IPS-11a (cell line): ENCODE results near the gene POLDIP2.

Source experiments
- H3K4me3 ChIP-seq: one replicate; pipeline ENCODE4 v1.5.1; 2013; ENCODE audit warnings: low read depth, low read length, control low read depth

POLDIP2 gene, protein sequence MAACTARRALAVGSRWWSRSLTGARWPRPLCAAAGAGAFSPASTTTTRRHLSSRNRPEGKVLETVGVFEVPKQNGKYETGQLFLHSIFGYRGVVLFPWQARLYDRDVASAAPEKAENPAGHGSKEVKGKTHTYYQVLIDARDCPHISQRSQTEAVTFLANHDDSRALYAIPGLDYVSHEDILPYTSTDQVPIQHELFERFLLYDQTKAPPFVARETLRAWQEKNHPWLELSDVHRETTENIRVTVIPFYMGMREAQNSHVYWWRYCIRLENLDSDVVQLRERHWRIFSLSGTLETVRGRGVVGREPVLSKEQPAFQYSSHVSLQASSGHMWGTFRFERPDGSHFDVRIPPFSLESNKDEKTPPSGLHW

DNA sequence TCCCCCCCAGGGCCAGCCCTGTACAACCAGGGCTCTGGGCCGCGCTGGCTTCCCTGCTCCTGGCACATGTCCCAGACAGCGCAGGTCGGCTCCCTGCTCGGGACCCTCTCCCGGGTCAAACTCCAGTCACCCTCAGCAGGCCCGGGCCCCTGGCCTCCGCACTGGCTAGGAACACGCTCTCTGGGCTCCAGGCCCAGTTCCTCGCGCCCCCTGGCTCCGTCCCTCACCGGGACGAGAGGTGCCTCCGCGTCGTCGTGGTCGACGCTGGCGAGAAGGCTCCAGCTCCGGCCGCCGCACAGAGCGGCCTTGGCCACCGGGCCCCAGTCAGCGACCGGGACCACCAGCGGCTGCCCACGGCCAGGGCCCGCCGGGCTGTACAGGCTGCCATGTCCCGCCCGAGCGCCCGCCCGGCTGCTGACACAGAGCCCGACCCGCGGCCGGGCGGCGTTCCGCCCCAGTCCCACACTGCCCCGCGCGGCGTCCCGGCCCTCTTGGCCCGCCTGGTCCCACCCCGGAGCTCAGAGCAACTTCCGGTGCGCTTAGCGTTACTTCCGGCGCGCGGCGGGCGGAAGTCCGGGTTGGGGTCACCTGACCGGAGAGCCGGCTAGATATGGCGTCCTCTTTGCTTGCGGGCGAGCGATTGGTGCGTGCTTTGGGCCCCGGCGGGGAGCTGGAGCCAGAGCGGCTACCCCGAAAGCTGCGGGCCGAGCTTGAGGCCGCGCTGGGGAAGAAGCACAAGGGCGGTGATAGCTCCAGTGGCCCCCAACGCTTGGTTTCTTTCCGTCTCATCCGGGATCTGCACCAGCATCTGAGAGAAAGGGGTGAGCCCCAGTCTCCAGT is at the start of gene POLDIP2:
TSS of gene POLDIP2 (minus strand) at position 467 of the 840 bp plus-strand sequence. CDS start at position 388, 79 bp downstream.
- peak within 1 kb of the TSS; percentile 94 for H3K4me3 ChIP-seq

DNA sequence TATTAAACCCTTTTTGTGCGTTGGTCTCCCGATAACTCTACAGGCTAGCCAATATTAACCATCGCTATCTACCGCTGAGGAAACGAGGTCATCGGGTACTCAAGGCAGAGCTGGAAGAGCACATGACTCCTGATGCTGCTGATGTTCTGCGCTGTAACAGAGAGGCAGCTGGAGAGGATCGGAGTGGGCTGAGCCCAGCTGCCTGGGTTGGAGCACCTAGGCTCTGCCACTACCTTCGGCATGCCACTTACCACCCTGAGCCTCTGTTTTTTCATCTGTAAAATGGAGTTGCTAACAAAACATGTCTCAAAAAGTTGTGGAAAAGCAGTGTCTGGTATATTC is 49.1 kb upstream of the POLDIP2 start:
- peak overlapping the region; percentile 56 for H3K4me3 ChIP-seq

DNA sequence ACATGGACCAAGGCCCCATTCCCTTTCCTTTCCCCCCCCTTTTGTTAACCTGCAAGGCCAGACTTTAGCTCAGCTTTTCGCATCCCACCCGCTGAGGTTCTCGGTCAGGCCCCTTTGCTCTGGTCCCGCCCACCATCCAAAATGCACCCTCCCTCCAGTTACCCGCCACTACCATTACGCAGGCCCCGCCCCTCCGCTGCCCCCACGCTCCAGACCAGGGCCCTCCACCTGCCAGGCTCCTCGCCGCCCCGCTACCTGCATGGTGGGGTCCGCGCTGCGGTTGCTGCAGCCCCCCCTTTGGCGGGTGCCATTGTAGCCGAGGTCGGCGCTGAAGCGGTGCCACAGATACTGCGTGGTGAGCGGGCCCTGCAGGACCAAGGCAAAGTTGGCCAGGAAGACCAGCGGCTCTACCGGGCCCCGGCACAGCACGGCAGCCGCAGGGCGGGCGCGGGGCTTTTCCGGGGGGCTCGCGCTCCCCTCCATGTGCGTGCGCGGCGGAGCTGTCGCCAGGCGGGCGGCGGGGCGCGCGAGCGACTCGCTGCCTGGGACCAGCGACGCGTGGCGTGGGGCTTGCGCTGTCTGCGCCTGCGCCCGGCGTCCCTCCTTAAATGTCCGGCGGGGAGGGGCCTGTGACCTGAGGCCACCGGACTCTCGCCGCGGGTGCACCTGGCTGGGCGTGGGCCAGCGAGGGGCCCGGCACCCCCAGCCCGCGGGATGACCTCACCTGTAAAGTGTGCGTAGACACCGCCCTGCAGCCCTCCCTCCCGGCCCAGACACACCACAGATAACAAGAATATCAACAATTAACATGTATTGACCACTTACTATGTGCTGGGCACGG is 48.5 kb upstream of the POLDIP2 start, which contains the start of gene SLC46A1:
TSS of gene SLC46A1 (minus strand) at position 581 of the 841 bp plus-strand sequence. CDS start at position 483, 98 bp downstream.
- peak within 1 kb of the TSS; percentile 56 for H3K4me3 ChIP-seq

DNA sequence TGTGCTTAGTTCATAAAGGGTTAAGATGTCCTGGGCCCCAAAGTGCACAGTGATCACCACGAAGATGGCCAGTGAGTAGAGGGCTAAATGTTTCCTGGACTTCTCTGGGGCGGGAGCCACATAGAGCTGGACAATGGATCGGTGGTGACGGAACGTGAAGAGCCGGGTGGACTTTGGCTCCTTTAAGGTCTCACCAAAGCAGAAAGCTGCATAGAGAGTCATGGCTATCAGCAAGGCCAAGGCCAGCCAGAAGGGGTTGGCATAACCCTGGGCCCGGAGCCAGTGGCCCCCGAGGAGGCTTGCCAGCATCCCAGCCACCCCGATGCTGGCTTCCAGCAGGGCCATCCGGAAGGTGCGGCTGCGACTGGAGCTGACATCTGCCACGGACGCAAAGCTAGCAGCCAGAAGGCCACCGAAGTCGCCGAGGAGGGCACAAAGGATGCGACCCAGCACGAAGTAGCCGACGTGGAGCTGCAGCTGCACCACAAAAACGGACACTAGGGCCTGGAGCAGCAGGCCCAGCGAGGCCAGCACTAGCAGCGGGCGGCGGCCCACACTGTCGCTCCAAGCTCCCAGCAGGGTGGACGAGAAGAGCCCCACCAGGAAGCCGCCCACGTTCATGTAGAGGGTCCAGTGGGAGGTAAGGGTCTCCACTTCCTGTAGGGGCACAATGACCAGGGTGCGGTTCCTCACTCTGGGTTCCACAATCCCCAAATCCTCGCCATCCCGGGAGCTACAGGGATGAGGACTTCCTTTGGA is 47.7 kb upstream of the POLDIP2 start:
- H3K4me3 ChIP-seq: no peak overlapping the region

DNA sequence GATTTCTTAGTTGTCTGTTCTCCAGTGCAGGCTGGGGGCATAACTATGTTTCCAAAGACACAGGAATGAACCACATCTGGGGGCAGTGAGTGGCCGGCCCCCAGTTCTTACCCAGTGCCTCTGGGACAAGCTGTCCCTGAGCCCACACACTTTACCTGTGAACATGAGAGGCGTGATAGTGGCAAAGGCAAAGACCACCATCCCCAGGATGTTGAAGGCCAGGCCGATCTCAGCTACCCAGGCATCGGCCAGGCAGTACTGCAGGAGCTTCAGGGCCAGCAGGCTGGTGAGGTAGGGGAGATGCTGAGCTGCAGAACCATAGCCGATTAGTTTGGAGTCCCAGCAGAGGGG is 47.1 kb upstream of the POLDIP2 start:
- H3K4me3 ChIP-seq: no peak overlapping the region

DNA sequence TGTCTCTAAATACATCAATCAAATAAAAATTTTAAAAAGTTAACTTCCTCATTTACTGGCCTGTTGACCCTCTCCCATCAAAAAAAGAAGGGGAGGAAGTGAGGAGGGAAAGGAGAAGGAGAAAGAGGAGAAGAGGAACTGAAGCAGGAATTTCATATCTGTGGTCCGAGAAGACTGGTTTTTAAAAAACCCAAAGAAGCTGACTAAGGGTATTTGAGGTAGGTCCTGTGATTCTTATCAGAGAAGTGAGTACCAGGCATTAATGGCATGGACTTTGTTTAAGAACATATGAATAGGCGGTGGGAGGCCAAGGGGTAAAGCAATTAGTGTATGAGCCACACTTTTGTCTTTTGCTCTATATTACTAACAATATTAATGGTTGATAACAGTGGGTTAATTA is 46.7 kb upstream of the POLDIP2 start:
- H3K4me3 ChIP-seq: no peak overlapping the region

DNA sequence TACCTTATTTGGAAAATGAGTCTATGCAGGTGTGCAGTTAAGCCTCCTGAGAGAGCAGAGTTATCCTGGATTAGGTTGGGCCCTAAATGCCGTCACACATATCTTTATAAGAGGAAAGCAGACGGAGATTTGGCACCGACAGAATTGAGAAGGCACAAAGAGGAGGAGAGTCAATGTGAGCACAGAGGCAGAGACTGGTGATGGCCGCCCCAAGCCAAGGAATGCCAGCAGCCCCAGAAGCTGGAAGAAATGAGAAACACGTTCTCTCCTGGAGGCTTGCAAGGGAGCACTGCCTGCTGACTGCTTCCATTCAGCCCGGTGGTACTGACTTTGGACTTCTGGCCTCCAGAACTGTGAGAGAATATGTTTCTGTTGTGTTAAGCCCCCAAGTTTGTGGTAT is 45.5 kb upstream of the POLDIP2 start:
- H3K4me3 ChIP-seq: no peak overlapping the region

DNA sequence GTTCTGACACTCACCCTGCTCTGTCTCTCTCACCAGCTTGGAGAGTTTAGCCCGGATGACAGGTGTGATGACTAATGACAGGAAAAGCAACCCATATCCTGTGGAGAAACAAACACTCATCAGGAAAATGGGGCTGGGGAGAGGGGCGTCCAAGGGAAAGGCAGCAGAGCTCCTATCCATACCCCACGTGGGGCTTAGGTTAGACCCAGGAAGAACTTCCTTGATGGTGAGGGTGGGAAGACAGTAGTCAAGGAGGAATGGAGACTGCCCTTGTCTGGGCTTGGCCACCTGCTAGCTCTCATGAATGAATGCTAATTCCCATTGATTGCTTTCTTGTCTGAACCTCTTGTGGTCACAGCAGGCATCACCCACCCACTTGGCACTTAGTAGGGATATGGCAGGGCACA is 44.9 kb upstream of the POLDIP2 start:
- H3K4me3 ChIP-seq: no peak overlapping the region

DNA sequence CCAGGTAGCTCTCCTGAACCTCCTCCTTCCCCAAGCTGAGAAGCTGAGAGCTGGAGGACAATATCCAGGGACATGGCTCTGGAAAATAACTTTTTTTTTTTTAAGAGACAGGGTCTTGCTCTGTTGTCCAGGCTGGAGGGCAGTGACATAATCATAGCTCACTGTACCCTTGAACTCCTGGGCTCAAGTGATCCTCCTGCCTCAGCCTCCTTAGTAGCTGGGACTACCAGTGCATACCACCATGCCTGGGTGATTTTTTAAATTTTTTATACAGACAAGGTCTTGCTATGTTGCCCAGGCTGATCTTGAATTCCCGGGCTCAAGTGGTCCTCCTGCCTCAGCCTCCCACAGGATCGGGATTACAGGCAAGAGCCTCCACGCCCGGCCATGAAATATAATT is 42.5 kb upstream of the POLDIP2 start:
- no peak overlapping the region for H3K4me3 ChIP-seq

DNA sequence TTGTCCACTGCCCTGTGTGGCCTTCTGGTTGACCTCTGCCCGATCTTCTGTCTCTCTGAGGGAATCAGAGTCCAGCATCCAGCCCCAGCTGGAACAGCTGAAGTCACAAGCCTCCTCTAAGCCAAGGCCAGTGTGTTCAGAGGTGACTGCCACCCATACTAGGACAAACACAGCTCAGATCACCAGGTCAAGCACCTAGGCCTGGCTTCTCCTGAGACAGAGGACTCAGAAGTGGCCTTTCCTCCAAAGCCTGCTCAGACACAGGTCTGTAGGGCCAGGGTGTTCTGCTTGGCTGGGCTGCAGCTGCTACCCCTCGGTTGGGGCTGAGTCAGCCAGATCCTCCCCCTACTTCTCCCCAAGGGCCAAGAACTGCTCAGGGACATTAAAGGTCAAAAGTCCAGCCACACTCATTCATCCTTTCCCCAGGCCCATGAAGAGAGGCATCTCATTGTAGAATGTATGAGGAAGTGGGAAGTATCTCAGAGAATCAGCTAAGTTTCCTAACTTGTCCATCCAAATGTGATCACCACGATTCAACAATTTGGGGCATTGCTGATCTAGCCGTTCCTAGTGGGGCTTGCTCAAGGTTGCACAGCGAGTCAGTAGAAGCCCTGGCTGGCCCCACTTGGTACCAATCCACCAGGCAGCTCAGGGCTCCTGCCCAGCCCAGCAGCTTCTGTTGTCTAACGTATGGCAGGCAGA is 41.1 kb upstream of the POLDIP2 start:
- no peak overlapping the region for H3K4me3 ChIP-seq

DNA sequence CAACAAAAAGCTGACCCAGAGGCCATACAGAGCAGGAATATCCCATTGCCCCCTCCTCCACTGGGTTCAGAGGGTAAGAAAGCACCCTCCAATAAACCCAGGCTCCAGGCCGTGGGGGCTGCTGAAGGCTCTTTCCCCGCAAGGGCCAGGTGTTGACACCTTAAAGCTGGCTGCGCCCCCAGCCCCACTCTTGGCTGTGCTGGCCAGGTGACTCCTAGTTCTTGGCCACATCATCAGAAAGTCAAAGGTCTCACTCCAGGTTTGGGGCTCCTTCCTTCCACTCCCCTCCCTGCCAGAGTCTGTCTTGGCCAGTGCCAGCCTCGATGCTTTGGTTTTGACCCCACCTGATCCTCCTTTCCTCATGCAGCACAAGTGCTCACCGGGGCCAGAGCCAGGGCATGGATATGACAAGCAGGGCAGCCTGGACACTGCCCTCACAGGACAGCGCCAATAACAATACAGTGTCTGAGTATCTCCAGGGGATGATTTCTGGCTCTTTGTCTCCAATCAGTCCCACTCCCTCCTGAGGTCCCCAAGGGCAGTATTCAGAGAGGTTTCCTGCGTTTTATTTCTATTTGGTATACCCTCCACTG is 40.5 kb upstream of the POLDIP2 start:
- H3K4me3 ChIP-seq: no peak overlapping the region

DNA sequence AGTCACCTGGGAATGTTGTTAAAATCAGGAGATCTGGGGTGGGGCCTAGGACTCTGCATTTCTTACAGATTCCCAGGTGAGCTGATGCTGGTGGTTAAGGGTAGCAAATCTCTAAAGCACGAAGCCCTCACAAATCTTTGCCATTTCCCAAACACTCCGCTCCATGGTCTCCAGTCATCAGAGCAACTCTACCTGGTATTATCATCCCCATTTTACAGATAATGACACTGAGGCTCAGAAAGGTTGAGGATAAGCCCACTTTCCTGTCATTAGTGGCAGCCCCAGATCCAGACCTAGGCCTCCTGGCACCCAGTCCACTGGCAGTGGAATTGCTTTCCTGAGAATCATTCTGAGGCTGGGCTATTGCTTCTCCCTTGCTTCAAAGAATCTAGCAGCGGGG is 39.9 kb upstream of the POLDIP2 start:
- no peak overlapping the region for H3K4me3 ChIP-seq

DNA sequence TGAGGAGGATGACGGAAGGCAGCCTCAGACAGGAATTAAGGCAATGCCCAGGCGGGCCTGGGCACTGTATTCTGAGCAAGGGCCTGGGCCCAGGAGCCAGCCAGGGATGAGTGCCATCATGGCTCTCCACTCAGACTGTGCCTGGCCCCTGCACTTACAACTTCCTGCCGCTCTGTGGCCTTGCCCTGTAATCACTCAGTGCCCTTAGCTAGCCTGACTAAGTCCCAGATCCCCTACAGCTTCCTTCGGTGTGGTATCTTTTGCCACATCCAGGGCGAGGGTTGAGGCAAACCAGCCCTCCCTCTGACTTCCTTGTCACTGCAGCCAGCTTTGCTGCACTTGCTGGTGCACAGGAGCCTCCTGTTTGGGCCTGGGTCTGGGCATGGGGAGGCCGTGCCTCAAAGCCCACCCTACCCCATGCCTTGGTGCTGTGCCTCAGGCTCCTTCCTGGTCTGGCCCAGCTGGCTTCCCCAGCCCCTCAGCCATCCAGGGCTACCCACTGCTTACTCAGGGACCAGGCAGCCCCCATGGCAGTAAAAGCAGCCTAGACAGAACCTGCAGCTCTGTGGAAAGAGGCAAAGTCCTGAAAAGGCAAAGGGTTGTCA is 39.4 kb upstream of the POLDIP2 start:
- H3K4me3 ChIP-seq: no peak overlapping the region

DNA sequence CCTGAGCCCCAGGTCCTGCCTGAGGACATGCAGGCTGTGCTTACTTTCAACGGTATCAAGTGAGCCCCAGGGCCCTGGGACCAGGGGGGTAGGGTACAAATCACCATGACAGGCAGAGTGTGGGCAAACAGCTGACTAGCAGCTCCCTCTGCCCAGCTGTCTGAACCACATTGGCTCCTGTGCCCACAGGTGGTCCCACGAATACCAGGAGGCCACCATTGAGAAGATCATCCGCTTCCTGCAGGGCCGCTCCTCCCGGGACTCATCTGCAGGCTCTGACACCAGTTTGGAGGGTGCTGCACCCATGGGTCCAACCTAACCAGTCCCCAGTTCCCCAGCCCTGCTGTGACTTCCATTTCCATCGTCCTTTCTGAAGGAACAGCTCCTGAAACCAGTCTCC is 38.6 kb upstream of the POLDIP2 start:
- no peak overlapping the region for H3K4me3 ChIP-seq

DNA sequence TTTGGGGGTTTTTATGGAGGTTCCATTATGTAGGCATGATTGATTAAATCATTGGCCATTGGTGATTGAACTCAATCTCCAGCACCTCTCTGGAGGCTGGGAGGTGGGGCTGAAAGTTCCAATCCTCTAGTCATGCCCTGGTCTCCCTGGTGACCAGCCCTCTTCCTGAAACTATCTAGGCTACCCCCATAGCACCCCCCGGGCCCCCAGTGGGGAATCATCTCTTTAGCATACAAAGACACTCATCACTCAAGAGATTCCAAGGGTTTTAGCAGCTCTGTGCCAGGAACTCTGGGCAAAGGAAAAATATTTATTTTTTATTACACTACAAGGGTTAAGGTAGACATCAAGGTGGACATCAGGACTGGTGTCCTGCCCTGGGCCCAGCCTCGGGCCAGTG is 38.1 kb upstream of the POLDIP2 start:
- no peak overlapping the region for H3K4me3 ChIP-seq

DNA sequence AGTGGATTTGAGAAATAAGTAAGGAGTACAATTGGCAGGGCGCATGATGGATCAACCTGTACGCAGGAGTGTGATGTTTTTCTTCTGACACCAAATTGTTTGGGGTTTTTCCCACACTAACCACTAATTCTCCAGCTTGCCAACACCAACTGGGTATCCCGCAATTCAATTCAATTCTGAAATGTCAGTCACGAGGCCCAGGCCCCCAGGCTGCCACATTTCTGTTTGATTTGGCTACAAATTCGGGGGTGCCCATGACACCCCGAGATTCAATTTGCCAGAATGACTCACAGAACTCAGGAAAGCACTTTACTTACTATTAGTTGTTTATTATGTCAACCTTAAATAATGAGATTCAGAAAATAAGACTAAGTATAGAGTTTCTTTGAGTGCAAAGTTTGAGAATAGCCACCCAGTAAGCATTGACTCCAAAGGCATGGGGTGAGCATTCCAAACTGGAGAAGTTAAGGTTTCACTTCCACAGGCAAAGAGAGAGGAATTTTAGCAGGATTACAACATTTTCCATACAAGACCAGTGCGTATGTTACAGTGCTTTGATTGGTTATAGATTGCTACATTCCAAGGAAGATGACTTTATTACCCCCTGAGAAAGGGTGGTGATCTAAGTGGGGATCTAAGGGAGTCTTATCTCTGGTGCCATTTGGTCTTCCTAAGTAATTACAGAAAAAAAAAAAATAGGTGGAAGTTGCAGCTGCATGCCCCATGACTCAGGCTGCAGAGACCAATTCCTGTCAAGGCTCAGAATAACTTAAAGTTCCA is 37.2 kb upstream of the POLDIP2 start:
- H3K4me3 ChIP-seq: no peak overlapping the region

DNA sequence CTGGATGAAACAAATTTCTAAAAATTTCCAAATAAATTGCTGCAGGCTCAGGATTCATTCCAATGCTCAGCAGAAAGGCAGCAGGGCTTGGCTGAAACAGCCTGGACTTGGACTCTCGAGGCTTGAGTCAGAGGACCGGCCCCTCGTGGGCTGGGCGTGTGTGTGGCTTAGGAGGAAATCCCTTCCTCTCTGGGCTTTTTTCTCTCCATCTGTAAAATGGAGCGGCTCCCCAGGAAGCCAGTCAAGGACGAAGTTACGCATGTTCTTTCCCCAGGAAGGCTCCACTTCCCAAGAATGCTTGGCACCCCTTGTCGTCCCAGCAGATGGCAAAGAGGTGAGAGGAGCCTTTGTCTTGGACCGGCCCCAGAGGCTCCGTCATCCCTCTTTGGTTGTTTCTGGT is 35.2 kb upstream of the POLDIP2 start:
- H3K4me3 ChIP-seq: no peak overlapping the region

DNA sequence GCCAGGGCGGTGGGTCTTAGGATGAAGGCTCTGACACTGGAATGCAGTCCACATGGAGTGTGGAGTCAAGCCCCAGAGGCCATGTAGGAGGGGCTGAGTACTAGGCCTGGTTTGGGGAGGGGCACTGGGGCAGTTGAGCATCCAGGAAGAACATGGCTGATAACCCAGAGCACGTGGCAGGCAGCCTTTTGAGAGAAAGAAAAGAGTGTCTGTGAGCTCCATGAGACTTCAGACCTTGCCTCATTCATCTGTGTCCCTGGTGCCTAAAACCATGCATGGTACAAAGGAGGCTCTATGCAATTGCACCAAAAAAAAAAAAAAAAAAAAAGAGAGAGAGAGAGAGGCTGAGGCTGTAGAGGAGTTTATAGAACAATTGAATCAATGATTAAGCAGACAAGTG is 34.1 kb upstream of the POLDIP2 start:
- H3K4me3 ChIP-seq: no peak overlapping the region
